HG03442 (cell line): ENCODE results near the gene ZNF664.
A peak's percentile ranks its signal among the peaks of the same experiment; 100 is the strongest.

Experiments
- ATAC-seq: cut with Tn5 transposase; IDR thresholded peaks from one replicate; pipeline ENCODE4 v1.9.1; 2021; ENCODE audit warnings: mild to moderate bottlenecking, moderate library complexity; ENCODE audit not compliant: unreplicated experiment

Gene ZNF664

GRCh38 chr12:123972457-123973401 lies at the start of gene ZNF664, which contains the start of gene CCDC92:
ZNF664 (plus strand) TSS chr12:123973215; CDS start chr12:124012145, 38,930 bp downstream.
CCDC92 (minus strand) TSS chr12:123972831; CDS start chr12:123944305, 28,526 bp downstream.
- ATAC-seq, result peak; percentile 74

- ATAC-seq, result no peak
Observed at GRCh38 chr12:123923927-123924326, 49.1 kb upstream of the ZNF664 start.

GRCh38 chr12:123924539-123924938 lies 48.5 kb upstream of the ZNF664 start:
- ATAC-seq, result no peak

DNA sequence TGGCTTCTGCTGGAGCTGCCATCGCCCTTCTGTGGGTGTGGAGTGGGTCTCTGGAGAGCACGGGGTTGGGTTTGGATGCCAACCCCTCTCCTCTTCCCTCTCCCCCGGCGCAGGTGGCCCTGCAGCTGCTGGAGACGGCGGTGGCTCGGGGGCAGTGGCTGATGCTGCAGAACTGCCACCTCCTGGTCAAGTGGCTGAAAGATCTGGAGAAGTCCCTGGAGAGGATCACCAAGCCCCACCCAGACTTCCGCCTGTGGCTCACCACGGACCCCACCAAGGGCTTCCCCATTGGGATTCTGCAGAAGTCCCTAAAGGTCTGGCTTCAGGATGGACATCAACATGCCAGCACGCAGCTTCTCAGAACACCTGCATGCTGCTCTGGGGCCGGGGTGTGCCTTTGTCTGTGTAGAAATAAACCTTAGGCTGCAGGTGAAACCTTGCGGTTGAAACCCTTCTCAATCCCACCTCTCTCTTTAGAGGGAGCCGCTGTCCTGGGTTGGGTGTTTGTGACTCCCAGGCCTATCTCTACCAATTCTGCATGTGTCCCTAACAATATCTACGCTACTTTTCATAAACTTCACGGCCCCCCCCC lies 44.6 kb upstream of the ZNF664 start:
- ATAC-seq, result no peak

DNA sequence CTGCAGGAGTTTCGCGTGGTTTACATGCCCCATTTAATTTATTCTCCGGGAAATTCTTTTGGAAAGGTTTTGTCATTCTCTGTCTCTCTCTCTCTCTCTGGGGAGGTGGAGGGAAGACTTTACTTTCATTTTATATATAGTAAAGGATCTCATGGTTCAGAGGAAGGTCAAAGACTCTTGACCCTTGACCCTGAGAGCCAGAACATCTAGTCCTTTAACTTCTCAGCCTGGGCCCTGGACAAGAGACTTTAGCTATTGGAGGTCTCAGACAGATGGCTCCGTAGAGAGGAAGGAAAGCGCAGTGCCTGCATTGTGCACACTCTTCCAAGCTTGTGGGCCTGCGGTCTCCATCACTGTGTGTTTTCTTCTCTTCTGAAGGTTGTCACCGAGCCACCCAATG lies 44.1 kb upstream of the ZNF664 start:
- ATAC-seq, result no peak

GRCh38 chr12:123929946-123930583 lies 43.0 kb upstream of the ZNF664 start:
- ATAC-seq, result no peak

- no peak for ATAC-seq
Observed at GRCh38 chr12:123931686-123932321, 41.2 kb upstream of the ZNF664 start.

DNA sequence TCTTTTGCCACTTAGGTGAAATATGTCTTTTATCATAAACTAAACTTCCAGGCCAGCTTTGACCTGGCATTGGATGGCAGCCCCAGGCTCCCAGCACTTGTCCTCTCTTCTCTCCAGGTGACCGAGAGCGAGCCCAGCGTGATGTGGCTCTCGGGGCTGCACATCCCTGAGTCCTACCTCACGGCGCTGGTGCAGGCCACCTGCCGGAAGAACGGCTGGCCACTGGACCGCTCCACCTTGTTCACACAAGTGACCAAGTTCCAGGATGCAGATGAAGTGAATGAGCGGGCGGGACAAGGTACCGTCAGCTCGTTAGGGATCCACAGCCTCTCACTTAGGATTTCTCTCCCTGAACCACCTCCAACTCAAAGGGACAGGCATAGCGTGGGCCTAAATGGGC lies 39.8 kb upstream of the ZNF664 start:
- ATAC-seq, result no peak

- no peak for ATAC-seq
Observed at GRCh38 chr12:123934016-123934620, 38.9 kb upstream of the ZNF664 start.

- ATAC-seq, result no peak
Observed at GRCh38 chr12:123934829-123935228, 38.2 kb upstream of the ZNF664 start.

DNA sequence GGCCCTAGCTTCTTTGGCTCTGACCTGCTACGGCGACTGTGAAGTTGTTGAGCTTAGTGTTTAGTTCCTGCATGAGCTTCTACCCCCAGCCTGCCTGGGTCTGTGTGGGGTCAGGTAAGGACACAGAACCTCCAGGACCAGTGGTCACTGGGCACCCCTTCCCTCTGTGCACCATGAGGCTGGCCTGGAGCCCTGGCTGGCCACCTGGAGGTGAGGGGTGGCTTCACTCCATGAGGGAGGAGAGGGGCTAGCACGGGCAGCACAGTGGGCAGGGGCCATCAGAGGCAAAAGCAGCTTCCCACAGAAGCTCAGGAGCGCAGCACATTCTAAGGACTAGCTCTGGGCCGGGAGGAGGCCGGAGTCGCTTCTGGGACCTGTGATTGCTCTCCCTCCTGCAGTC lies 37.1 kb upstream of the ZNF664 start:
- ATAC-seq, result no peak

GRCh38 chr12:123936471-123936870 lies 36.5 kb upstream of the ZNF664 start:
- no peak for ATAC-seq

GRCh38 chr12:123936956-123937706 lies 35.9 kb upstream of the ZNF664 start:
- ATAC-seq, result no peak

DNA sequence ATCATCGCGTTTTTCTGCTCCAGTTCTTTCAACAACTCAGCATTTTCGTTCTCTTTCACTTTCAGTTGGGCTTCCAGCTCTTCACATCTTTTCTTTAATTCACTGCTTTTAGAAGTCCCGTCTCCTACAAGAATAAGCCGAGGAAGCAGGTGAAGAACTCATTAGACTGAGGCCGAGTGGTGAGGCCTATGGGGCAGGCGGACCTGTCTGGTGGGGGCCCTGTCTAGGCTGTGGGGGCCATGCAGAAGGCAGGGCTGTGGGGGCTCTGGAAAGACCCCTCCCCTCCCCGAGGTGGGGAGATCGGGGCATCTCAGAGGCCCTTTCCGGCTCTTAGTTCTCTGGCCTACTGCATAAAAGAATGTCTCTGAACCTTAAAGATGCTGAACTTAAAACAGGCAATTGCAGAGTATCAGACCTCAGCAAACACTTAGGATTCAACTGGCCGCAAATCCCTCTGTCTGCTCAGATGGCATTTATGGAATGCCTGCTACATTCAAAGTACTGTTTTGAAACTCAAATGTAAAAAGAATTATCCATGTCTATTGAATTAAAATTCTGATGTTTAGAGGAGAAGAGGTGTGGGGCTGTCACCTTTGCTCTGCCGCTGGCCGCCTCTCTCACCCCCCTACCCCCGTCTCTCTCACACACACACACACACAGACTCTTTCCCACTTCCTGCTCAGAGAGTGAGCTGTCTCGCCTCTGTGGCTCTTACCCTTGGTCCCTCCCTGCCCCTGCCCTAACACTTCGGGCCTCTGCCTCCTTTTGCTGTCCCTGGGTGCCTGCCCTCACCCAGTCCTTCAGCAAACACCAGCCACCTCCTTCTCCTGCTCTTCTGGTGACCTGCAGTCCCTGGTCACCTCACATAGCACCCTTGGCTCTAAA lies 35.1 kb upstream of the ZNF664 start:
- no peak for ATAC-seq

GRCh38 chr12:123938679-123939480 lies 34.1 kb upstream of the ZNF664 start:
- no peak for ATAC-seq

- ATAC-seq, result no peak
Observed at GRCh38 chr12:123939716-123940626, 33.0 kb upstream of the ZNF664 start.

DNA sequence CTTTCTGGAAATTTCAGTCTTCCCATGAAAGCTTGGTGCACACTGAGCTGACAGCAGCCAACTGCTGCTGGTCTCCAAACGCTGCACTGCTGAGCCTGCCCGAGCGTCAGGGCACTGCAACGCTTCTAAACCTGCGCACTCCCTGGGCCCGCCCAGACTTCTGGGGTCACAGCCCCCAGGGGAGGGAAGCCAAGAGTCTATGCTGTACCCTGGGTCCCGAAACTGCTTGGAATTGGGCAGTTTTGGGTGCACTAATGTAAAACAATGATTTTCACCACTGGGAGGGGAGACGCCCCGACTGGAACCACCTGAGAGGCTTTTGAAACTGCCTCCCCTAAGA lies 32.4 kb upstream of the ZNF664 start:
- no peak for ATAC-seq
